Stimulated activated CD4-positive, alpha-beta T cell treated with anti-CD3 and anti-CD28 coated beads, Interleukin-2, amount 100 ng/mL, for 48 hours (primary cell): ENCODE results near the gene ZBTB16.

Experiments used
- DNase-seq, 2 donors: peaks; one replicate each; pipeline ENCODE4 v3.0.0-alpha.2; 2020

ZBTB16 gene

DNA sequence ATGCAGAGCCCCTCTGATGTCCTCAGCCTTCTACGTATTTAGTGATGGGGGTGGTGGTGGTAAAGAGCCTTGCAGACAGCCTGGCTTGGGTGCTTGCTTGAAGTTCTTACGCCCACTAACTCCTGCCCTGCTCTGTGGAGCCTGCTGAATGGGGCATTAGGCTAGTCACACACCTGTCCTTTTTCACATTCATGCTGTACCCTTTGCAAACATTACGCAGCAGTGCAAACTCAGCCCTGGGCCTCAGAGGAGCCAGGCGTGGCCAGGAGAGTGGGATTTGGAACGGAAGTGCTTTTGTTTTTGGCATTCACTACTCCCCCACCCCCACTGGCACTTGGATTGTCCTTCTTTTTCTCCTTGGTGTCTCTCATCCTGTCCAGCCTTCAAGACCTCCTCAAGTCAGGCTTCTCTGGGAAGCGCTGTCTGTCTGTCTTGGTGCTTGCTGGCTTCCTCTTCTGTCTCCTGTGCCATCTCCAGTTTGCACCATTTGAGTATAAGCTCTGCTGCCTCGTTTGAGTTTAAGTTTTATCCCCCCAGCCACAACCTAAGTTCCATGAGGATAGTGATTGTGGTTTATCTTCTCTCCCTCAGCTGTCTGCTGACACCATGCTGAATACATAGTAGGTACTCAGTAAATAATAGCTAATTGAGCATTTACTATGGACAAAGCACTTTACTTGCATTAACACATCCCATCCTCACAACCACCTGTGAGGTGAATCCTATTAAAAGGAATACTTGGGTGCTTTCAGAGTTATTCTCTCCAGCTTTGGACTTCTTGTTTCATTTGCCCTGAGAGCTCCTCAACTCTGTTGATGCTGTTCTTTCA is 26.7 kb downstream of the ZBTB16 start:
- no peak for DNase-seq

GRCh38 chr11:114087025-114087424 is 27.5 kb downstream of the ZBTB16 start:
- no peak for DNase-seq

- no peak for DNase-seq
Observed at GRCh38 chr11:114088216-114088615, 28.7 kb downstream of the ZBTB16 start.

DNA sequence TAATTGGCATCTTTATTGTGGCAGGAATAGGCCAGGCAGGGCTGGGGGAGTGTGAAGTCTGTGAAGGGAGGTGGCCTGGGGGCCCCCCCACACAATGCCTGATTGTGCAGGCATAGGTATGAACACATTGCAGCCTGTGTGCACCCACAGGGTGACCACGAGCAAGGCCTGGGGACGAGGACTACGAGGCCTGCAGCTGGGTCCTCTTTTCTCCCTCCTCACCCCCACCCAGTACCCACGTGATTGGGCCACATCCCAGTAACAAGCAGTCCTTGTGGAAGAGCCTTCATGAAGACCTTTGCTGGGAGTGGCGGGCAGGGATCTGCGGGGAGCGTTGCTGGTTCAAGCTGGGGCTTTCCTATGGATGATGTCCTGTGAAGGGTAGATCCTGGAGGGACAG is 29.3 kb downstream of the ZBTB16 start:
- no peak for DNase-seq

DNA sequence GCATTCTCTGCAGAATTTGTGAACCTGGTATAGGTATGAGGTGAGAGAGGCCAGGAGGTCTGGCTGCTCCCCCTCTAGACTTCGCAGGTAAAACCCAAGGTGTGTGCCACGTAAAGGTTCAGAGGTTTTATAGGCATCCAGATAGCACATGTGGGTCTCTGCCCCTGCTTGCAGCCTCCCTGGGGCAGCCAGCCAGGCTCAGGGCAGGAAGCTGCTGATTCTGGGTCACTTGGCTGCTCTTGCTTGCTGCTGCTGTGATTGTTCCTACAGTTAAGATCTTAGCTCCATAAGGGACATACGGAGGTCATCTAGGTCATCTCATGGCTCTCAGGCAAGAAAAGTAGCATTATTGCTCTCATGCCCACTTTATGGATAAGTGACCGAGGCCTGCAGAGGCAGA is 30.2 kb downstream of the ZBTB16 start:
- no peak for DNase-seq

GRCh38 chr11:114090225-114090910 is 30.9 kb downstream of the ZBTB16 start:
- DNase-seq = no peak

- no peak for DNase-seq
Observed at GRCh38 chr11:114090976-114091375, 31.5 kb downstream of the ZBTB16 start.

- DNase-seq = no peak
Observed at GRCh38 chr11:114091516-114092397, 32.2 kb downstream of the ZBTB16 start.

GRCh38 chr11:114092478-114092877 is 33.0 kb downstream of the ZBTB16 start:
- no peak for DNase-seq

DNA sequence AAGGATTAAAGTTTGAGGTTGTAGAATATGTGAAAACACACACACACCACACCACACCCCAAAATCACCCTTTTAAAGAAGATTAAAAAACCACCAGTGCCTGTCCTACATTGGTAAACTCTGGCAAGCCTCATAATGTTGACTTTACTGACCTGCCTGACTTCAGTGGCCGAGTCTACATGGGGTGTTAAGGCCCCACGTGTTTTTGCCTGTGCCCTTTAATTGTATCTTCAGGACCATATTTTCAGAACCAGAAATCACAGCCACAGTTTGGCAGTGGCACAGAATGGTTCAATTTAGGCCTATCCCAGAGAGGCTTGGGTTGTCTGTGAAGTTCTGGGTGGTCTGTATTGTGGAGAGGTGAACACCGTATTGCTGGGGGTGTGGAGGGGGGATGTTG is 33.4 kb downstream of the ZBTB16 start:
- DNase-seq = no peak

DNA sequence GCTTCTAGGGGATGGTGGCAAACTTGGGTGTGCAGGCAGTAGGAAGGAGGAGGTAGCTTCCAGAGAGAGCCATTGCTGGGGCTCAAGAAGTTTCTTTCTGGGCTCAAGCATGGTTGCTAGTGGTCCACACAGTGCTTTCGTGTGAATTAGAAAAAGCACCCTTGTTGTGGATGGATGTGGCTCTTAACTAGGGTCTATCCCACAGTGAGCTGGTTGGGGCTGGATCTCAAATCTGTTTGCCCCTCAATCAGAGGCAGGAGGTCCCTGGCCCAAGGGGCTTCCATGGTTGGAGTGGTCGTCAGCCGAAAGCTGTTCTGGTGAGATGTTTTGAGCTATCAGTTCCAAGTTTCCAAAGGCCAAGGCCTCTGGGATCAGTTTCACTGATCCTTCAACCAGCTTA is 35.0 kb downstream of the ZBTB16 start:
- DNase-seq = no peak

DNA sequence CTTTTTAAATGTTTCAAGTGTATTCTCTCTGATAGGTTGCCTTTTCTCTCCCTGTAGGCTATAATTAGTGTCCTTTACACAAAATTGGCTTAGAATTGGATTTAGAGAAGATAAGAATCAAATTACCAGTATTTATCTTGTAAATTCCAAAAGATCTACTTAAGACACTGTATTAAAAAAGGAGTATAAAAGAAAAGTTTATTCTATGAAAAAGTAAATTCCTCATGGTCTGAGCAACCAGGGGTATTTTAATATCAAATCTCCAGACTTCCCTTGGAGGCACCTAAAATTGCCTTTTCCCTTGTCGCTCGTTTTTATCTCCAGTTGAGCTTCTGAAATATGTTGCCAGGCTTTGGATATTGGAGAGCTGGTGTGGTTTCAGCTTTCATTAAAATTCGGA is 36.4 kb downstream of the ZBTB16 start:
- no peak for DNase-seq

DNA sequence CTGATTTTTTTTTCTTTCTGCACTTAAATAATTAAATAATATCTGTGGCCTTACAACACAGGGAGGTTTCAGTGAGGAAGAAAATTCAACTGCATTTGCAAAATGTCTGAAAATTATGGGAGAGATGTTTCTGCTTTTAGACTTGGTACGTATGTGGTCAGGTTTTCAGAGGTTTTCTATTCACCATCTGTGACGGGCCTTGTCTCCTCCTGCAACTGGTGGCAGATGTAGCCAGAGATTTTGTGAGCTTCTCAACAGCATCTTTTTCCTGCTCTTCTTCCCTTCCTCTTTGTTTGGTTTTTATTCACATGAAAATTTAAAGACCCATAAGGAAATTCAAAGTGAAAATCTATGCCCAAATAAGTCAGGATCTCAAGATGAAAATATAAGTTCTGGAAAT is 38.3 kb downstream of the ZBTB16 start:
- no peak for DNase-seq

- DNase-seq = no peak
Observed at GRCh38 chr11:114098927-114099326, 39.4 kb downstream of the ZBTB16 start.

GRCh38 chr11:114099392-114100178 is 40.1 kb downstream of the ZBTB16 start:
- DNase-seq = no peak

GRCh38 chr11:114102993-114103896 is 43.7 kb downstream of the ZBTB16 start:
- no peak for DNase-seq

DNA sequence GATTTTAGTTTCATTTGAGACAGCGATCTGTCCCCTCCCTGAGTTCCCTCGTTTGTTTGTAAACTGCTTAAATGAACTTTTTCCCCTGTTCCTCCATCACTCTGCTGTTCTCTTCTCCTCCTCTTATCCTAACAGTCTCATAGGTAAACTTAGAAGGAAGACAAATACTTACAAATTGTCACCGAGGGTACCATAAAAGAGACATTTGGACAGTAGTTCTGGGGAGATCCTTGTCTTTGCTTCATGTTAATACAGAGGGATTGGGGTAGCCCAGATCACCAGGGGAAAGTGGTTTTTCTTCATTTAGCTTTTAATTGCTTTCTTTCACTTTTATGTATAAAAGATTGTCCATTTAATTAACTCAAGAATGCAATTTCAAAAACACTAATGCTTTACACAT is 46.1 kb downstream of the ZBTB16 start:
- no peak for DNase-seq

GRCh38 chr11:114106047-114106446 is 46.5 kb downstream of the ZBTB16 start:
- no peak for DNase-seq

DNA sequence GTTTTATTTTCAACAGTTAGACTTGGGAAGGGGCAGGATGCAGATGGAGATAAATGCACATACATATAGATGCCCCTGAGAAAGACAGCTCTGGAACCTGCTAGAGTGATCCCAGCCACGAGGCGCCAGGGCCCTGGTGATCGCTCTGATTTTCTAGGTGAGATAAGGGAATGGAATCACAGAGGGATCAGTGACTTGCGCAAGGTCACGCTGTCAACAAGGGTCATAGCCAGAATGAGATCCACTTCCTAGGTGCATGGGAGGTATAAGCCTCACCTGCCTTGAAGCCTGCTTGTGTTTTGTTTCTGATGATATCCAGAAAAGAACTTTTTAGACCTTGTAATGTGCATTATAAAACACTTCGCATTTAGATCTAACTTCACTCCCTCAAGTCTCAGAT is 47.5 kb downstream of the ZBTB16 start:
- no peak for DNase-seq

- DNase-seq = no peak
Observed at GRCh38 chr11:114108501-114109205, 49.1 kb downstream of the ZBTB16 start.
